Suppressor macrophage treated with lipopolysaccharide for 1 hour (primary cell): ENCODE results near the gene ENHO.
A peak's percentile ranks its signal among the peaks of the same experiment; 100 is the strongest.

Experiments
- DNase-seq, 3 donors: peaks; one replicate each; pipeline ENCODE4 v3.0.0-alpha.2; 2020 to 2022

Gene ENHO

GRCh38 chr9:34522971-34523797 is at the start of gene ENHO:
Gene ENHO (minus strand): TSS chr9:34522990. CDS start chr9:34521695, 1,295 bp downstream.
- peak; percentile 90 to 96 (median 96) for DNase-seq

DNA sequence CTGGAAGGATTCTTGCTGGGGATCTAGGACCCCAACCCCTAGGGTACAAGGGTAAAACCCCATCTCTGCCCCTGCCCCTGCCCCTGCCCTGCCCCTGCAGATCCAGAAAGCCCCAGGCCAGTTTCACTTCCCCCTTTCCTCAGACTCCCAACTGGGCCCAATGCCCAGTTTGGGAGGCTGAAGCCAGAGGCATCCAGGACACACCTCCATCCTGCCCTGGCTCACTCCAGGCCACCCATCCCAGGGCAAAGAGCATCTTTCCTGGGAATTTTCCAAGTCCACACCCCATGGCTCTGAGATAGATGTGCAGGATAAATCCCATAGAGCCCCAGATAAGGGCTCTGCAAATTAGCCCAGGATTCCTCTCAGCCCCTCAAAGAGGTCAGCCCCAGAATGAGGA is 49.3 kb upstream of the ENHO start:
- peak; percentile 59 to 80 (median 61) for DNase-seq

DNA sequence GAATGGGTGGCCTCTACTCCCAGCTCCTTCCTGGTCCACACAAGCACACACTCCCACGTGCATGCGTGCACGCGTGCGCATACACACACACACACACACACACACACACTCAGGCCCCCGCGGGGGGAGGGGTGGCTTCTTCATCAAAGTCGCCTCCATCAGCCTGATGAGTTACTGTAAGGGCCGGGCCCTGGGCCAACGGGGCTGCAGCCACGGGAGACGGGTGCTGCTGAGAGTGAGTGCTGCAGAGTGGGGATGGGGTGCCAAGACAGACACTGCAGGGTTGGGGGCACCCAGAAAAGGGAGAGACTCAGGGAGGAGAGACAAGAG is 48.7 kb upstream of the ENHO start:
- DNase-seq, result no peak

- no peak for DNase-seq
Measured at GRCh38 chr9:34570809-34571480, 48.2 kb upstream of the ENHO start.

DNA sequence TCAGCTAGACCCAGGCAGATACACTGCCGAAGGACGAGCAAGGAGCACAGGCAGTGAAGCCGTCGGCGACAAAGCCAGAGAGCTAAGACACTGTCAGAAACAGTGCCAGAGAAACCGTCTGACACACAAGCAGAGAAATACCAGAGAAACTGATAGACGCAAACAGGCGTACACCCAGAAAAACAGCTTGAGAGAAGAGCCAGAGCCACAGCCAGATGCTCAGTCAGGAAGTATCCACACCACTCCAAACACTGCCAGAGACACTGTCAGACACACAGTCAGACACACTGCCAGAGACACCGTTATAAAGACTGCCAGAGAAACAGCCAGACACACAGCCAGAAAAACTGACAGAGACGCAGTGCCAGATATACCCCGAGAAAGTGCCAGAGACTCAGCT is 47.6 kb upstream of the ENHO start:
- no peak for DNase-seq

GRCh38 chr9:34568774-34569173 is 46.0 kb upstream of the ENHO start:
- no peak for DNase-seq

GRCh38 chr9:34568133-34568532 is 45.3 kb upstream of the ENHO start:
- no peak for DNase-seq

- DNase-seq, result no peak
Measured at GRCh38 chr9:34566972-34567371, 44.2 kb upstream of the ENHO start.

DNA sequence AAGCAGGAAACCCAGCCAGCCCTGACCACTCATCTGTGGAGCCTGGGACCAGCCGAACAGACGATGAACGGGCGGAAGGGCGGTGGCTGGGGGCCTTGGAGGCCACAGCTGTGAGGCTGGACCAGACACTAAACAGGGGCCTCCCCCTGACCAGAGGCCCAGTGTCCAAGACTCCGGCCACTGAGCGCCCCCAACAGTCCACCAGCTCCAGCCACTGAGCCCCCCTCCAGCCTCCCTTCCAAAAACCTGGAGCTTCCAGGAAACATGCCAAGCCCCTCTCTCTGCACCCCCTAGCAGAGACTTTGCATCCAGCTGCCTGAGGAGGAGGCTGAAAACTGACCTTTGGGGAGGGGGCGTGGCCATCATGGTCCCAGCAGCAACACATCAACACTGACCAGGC is 43.5 kb upstream of the ENHO start:
- DNase-seq, result no peak

DNA sequence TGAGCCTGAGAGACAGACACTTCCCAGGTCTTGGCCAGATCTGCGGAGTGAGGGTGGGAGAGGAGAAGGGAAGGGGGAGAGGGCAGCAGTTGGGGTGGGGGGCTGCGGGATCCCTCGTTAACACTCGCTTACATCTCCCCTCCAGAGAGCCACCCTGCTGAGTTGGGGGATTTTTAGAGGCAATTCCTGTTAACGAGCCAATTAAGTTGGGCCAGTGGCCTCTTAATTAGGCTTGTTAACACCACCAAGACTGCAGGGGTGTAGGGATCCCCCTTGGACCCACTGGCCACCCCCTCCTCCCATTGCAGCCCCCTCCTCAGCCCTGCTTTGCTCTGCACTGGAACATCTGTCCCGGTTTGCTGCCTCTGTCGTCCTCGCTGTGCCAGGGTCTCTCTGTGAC is 43.1 kb upstream of the ENHO start:
- no peak for DNase-seq

DNA sequence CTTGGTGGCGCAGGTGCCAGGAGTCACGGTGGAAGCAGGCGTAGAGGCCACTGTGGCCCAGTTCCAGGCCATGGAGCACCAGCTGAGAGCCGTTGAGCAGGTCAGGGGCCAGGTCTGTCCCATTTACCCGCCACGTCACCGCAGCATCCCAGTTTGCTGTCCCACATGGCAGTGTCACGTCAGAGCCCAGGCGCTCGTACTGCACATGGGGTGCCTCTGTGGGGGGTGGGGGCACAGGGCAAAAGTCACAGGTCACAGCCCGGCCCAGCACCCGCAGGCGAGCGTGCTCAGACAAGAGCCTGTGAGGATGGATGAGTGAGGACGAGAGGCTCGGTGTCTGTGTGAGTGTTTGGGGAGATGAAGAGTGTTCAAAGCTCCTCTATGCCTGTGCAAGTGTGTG is 41.8 kb upstream of the ENHO start:
- no peak for DNase-seq

GRCh38 chr9:34563262-34563661 is 40.5 kb upstream of the ENHO start:
- no peak for DNase-seq

GRCh38 chr9:34562135-34562745 is 39.5 kb upstream of the ENHO start:
- peak; percentile 32 to 51 (median 49) for DNase-seq

DNA sequence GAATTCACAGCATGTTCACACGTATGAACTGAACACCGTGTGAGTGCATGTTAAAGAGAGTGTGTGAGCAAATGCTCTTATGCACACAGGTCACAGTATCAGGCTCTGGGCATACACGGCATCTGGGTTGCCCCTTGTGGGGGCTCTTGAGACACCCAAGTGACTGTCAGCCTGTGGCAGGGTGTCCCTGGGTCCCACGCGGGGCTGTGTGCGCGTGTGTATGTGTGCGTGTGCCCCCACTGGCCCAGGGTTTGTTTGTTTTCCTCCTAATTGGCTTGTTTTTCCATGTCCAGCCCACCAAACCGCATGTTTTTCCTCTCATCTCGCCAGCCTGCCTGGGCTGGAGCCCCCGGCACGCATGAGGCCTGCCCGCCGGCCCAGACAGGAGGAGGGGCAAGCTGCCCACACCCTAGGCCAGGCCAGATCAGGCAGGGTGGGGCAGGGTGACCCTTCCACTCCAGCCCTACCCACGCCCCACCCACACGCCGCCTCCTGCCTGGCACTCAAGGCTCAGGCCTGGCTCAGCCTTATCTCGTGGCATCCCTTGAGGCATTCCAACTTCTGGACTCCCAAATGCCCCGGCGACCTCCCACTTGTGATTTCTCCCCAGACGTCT is 37.9 kb upstream of the ENHO start:
- no peak for DNase-seq

- DNase-seq, result peak; percentile 71 to 73 (median 73)
Measured at GRCh38 chr9:34559624-34560455, 37.0 kb upstream of the ENHO start.

- DNase-seq, result no peak
Measured at GRCh38 chr9:34558919-34559623, 36.3 kb upstream of the ENHO start.

GRCh38 chr9:34558364-34558763 is 35.6 kb upstream of the ENHO start:
- no peak for DNase-seq

- DNase-seq, result no peak
Measured at GRCh38 chr9:34557426-34558321, 34.9 kb upstream of the ENHO start.

DNA sequence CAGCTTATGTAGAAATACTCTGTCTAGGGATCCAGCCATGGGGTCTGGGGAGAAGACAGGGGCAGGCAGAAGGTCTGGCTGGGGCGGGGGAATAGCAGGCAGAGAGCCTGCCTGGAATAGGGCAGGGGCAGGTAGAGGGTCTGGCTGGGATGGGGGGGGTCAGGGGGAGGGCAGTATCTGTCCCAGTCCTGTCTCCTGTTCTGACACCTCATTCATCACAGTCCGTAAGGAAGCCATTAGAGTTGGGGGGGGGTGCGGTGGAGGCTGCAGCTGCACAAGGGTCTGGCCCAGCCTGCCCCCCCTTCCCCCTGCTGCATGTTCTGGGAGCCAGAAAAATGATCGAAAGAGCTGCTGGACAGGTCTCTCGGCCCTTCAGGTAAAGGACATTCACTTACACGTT is 34.2 kb upstream of the ENHO start:
- DNase-seq, result no peak

DNA sequence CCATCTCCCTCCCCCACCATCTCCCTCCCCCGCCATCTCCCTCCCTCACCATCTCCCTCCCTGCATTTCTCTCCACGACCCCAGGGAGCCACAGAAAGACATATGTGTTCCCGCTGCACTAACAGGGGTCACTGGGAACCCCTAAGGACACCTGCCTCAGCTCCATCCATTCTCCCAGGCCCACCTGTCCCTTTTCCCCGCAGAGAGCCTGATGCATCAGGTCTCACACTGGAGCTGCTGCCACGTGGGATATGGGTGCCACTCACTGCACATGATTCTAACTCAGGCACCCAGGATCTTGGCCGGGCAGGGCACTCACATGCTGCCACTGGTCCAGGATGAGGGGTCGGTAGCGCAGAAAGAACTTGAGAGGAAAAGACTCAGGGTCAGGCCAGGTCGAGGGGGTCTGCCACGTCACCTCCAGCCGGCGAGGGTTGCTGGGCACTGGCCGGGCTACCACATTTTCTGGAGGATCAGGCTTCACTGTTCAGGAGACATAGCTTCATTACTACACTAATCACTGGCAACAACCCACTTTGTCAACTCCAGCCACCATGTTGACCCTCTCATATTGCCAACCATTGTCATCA is 33.2 kb upstream of the ENHO start:
- DNase-seq, result no peak

DNA sequence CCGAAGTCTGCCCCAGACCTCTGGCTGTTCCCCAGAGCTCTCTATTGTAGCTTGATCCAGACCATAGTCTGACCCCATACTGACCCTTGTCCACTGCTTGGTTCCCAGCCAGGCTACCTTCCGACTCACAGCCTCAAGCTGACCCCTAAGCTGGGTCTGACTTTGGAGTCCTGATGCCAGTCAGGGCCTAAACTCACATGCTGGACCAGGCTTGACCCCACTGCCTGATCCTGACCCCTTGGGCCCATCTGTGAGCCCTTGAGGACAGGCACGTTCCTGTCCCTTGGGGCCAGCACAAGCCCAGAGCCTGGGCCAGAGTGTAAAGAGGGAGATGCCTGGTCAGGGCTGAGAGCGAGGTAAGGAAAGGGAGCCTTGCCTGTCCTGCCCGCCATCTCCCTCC is 32.7 kb upstream of the ENHO start:
- no peak for DNase-seq
